CD4-positive, alpha-beta T cell treated with Interleukin-15 for 4 hours (primary cell): ENCODE measurements around the gene ZNF735.
"Not testable (repeated sequence)": the region's sequence is repeated elsewhere in the genome, so short reads cannot be mapped to it uniquely, and the experiment has no call there.

Experiments used
- DNase-seq: peaks from one replicate; pipeline ENCODE4 v3.0.0-alpha.2; 2020; ENCODE audit warnings: low spot score

The ZNF735 gene

GRCh38 chr7:64206903-64207302 is at the start of gene ZNF735:
ZNF735 (plus strand) TSS chr7:64207203; CDS start chr7:64207203, 0 bp downstream.
- no peak for DNase-seq

- DNase-seq = not testable (repeated sequence)
Observed at GRCh38 chr7:64170974-64171373, 36.0 kb upstream of the ZNF735 start.

DNA sequence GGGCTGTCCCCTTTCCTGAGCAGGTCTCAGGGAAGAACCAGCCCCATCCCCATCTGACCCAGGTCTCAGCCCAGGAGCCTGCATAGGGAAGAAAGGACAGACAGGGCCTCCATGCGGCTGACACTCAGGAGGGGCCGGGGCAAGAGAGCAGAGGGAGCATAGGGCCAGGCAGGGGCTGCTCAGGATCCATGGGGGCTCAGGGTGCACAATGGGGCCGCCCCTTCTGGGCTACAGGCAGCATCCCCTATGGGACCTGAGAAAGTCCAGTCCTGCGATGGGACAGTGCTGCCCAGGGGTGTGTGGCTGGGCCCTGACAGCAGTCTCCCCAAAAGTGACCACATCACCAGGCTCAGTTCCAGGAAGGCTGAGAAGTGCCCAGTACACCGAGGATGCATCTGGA is 32.7 kb upstream of the ZNF735 start:
- no peak for DNase-seq

GRCh38 chr7:64174941-64175340 is 32.1 kb upstream of the ZNF735 start:
- DNase-seq = no peak

GRCh38 chr7:64180989-64181388 is 26.0 kb upstream of the ZNF735 start:
- no peak for DNase-seq

- no peak for DNase-seq
Observed at GRCh38 chr7:64181586-64181985, 25.4 kb upstream of the ZNF735 start.

- DNase-seq = no peak
Observed at GRCh38 chr7:64182036-64182790, 24.8 kb upstream of the ZNF735 start.

GRCh38 chr7:64183126-64183742 is 23.8 kb upstream of the ZNF735 start:
- peak; percentile 37 for DNase-seq

DNA sequence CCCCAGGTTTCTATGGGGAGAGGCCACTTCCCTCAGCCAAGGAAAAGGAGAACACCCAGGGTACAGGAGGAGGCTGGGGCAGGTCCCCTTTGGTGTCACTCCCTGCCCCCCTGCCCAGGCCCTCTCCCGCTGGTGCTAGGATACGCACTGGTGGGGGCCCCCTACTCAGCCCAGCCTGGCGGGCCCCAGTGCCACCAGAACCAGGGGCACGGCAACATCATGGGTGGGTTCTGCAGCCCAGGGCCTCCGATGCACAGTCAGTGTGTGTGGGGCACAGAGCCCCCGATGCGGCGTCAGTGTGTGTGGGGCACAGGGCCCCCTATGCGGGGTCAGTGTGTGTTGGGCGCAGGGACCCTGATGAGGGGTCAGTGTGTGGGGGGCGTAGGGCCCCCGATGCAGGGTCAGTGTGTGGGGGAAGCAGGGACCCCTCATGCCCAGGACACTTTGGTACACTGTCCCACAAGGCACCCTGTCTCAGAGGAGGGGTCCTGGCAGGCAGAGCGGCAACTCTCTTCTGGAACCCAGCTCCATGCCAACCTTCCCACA is 23.1 kb upstream of the ZNF735 start:
- no peak for DNase-seq

DNA sequence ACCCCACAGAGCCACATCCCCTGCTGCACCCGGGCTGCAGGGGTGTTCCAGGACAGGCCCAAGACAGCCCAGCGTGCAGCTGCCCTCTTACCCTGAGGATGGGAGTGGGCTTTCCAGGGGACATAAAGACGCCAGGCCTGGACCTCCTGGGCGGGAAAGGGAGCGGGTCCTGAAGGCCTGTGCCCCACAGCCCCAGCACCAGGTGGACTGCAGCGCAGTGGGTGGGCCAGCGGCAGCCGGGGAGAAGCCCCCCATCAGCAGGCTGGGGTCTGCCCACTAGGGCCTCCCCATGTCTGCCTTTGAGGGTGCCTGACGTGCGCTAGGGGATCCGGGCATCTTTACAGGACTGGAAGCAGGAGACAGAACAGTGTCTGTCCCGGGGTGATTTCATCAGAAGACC is 22.6 kb upstream of the ZNF735 start:
- DNase-seq = no peak

GRCh38 chr7:64187408-64187807 is 19.6 kb upstream of the ZNF735 start:
- no peak for DNase-seq

GRCh38 chr7:64192148-64192704 is 14.8 kb upstream of the ZNF735 start:
- DNase-seq = no peak

- DNase-seq = no peak
Observed at GRCh38 chr7:64192775-64193174, 14.2 kb upstream of the ZNF735 start.

- DNase-seq = not testable (repeated sequence)
Observed at GRCh38 chr7:64219710-64220298, 12.8 kb downstream of the ZNF735 start.

GRCh38 chr7:64223366-64223765 is 16.4 kb downstream of the ZNF735 start:
- no peak for DNase-seq

GRCh38 chr7:64228174-64228573 is 21.2 kb downstream of the ZNF735 start, which contains the start of gene ZNF679:
ZNF679 (plus strand) TSS chr7:64228474; CDS start chr7:64249118, 20,644 bp downstream.
- not testable (repeated sequence) for DNase-seq

- DNase-seq = no peak
Observed at GRCh38 chr7:64266341-64266919, 59.4 kb downstream of the ZNF735 start.
